ENCODE measurements around the gene ANKRD53. TPM values are rescaled to one million over a fixed set of nuclear protein-coding genes. Genes with fewer than 3 reads are reported as not detected.

The ANKRD53 gene
- total and polyA plus RNA-seq, 9 of the 15 experiments (the other 6 are each of a cell fraction or from before 2014, with no cell fraction given), result 0.18 TPM; not detected in 8

- TF ChIP-seq ZNF639 (CRISPR knock-in tag; conservative IDR thresholded peaks at IDR 0.05 in 1 of 2, IDR thresholded peaks at IDR 0.05 in 1 of 2) (no peak), ZKSCAN3 (CRISPR knock-in tag; IDR thresholded peaks at IDR 0.05) (no peak), ZNF507 (tag; conservative IDR thresholded peaks at IDR 0.05) (no peak), ZNF165 (CRISPR knock-in tag; IDR thresholded peaks at IDR 0.05; ENCODE audit: borderline replicate concordance) (no peak), NCOA6 (IDR thresholded peaks at IDR 0.05) (no peak), BRD4 (IDR thresholded peaks at IDR 0.05) (peak; percentile 46; the same call in 1 of the 2 replicates), KAT8 (IDR thresholded peaks at IDR 0.05; ENCODE audit: low read depth) (no peak), MYBL2 (IDR thresholded peaks at IDR 0.05; ENCODE audit: low read depth) (no peak), MYBL2 (CRISPR knock-in tag; IDR thresholded peaks at IDR 0.05; ENCODE audit: borderline replicate concordance) (no peak), ZSCAN32 (CRISPR knock-in tag; IDR thresholded peaks at IDR 0.05) (no peak), SPI1 (IDR thresholded peaks at IDR 0.05; ENCODE audit: borderline replicate concordance, low read depth, low read length) (0 out of 2 replicates have a peak, but pooled peaks have one; percentile 7), KLF10 (CRISPR knock-in tag; IDR thresholded peaks at IDR 0.05) (no peak), ZNF445 (CRISPR knock-in tag; IDR thresholded peaks at IDR 0.05; ENCODE audit: low read depth) (no peak), HINFP (tag; conservative IDR thresholded peaks at IDR 0.05; ENCODE audit: low read depth) (no peak), CBX1 (IDR thresholded peaks at IDR 0.05; ENCODE audit: low read depth) (no peak), RBM15 (IDR thresholded peaks at IDR 0.05; ENCODE audit: insufficient read depth, low read length) (no peak), CEBPB (tag; IDR thresholded peaks at IDR 0.05) (no peak), POLR2H (tag; IDR thresholded peaks at IDR 0.05; ENCODE audit: low read depth) (no peak), SETDB1 (IDR thresholded peaks at IDR 0.05; ENCODE audit: low read length) (no peak), DIDO1 (tag; IDR thresholded peaks at IDR 0.05; ENCODE audit: low read depth) (no peak), CREM (IDR thresholded peaks at IDR 0.05; ENCODE audit: low read depth) (0 out of 2 replicates have a peak, but pooled peaks have one; percentile 4), PPARD (CRISPR knock-in tag; IDR thresholded peaks at IDR 0.05) (no peak), SMAD4 (CRISPR knock-in tag; conservative IDR thresholded peaks at IDR 0.05) (peak; percentile 60; the same call in 1 of the 2 replicates)
- TF ChIP-seq, protein P1, sequence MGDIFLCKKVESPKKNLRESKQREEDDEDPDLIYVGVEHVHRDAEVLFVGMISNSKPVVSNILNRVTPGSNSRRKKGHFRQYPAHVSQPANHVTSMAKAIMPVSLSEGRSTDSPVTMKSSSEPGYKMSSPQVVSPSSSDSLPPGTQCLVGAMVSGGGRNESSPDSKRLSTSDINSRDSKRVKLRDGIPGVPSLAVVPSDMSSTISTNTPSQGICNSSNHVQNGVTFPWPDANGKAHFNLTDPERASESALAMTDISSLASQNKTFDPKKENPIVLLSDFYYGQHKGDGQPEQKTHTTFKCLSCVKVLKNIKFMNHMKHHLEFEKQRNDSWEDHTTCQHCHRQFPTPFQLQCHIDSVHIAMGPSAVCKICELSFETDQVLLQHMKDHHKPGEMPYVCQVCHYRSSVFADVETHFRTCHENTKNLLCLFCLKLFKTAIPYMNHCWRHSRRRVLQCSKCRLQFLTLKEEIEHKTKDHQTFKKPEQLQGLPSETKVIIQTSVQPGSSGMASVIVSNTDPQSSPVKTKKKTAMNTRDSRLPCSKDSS (IDR thresholded peaks at IDR 0.05; ENCODE audit: low read depth, partially characterized antibody), result no peak
These were observed 15.7 kb downstream of the ANKRD53 start (continued) for GRCh38 chr2:70994009-70994698.

Data from K562 (cell line).